ENCODE data around the gene SELENBP1. TPM values are rescaled to one million over a fixed set of nuclear protein-coding genes. Genes with fewer than 3 reads are reported as not detected.

The SELENBP1 gene
- total and polyA plus RNA-seq, 3 donors from 2014 or later = 13.0 to 31.8 (median 15.1) TPM

DNA sequence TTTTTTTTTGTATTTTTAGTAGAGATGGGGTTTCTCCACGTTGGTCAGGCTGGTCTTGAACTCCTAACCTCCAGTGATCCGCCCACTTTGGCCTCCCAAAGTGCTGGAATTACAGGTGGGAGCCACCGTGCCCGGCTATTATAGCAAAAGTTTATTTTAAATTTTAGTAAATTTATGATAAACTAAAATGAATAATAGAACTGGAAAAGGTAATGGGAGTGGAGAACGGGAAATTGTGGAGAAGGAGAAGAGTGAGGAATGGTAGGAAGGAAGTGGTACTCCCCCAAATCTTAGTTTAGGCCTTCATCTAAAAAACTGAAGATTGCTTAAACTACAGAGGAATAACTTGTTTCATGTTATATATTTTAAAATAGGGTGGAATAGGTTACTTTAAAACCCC lies 37.7 kb downstream of the SELENBP1 start:
- Histone ChIP-seq H3K27me3 (no peaks in the 10 kb centered on the region), H3K9me3 (no peaks in the 10 kb centered on the region), H3K36me3 (ENCODE audit: low read depth, missing control alignments) (no peaks in the 10 kb centered on the region), H3K4me3 (no peak overlapping the region), H3K4me1 (no peaks in the 10 kb centered on the region), H3K27ac (no peak overlapping the region)
- TF ChIP-seq POLR2A (IDR thresholded peaks at IDR 0.05) = no peak
- TF ChIP-seq, protein P1, sequence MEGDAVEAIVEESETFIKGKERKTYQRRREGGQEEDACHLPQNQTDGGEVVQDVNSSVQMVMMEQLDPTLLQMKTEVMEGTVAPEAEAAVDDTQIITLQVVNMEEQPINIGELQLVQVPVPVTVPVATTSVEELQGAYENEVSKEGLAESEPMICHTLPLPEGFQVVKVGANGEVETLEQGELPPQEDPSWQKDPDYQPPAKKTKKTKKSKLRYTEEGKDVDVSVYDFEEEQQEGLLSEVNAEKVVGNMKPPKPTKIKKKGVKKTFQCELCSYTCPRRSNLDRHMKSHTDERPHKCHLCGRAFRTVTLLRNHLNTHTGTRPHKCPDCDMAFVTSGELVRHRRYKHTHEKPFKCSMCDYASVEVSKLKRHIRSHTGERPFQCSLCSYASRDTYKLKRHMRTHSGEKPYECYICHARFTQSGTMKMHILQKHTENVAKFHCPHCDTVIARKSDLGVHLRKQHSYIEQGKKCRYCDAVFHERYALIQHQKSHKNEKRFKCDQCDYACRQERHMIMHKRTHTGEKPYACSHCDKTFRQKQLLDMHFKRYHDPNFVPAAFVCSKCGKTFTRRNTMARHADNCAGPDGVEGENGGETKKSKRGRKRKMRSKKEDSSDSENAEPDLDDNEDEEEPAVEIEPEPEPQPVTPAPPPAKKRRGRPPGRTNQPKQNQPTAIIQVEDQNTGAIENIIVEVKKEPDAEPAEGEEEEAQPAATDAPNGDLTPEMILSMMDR (IDR thresholded peaks at IDR 0.05) = no peak
- intact Hi-C loops (cut with DNase I; ENCODE audit: low total_unique reads) = no loop called here
- WGBS, 2 donors = 87 to 90% methylated on average over 5 of the region's 5 CpGs
- no peak for DNase-seq

DNA sequence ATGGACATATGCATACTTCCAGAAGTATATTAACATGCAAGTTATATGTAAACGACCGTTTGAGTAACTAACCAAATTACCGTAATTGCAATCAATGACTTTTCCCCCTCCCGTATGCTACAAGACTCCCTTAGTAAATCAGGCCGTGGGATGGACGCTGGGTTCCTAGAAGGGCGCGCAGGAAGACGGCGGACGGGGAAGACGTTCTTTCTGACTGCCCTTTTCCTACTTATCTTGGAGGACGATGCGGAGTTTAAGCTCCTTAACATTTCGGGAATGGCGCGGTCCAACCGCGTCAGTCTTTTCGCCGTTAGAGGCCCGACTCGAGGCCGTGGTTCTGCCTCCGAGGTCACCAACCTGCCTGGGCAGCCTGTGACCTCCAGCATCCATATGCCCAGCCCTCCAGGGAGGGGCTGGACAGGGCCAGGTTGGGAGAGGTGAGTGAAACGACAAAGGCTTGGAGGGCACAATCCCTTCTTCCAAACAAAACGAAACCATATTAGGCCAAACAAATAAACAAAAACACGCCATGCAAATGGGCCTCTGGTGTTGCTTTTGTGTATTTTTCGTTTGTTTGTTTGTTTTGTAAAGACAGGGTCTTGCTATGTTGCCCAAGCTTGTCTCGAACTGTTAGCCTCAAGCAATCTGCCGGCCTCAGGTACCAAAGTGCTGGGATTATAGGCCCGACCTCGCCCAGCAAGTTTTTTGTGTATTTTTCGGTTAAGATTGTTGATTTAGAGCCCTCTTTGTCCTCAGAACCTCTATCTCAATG lies 44.4 kb downstream of the SELENBP1 start:
- 13 to 14% methylated on average over 34 of the region's 34 CpGs for WGBS, 2 donors
- no peak for TF ChIP-seq POLR2A (IDR thresholded peaks at IDR 0.05)
- TF ChIP-seq, protein P1 (IDR thresholded peaks at IDR 0.05) = no peak
- no peaks in the 10 kb centered on the region for H3K9me3 ChIP-seq
- intact Hi-C loops (cut with DNase I; ENCODE audit: low total_unique reads) = no loop called here
- no peak for DNase-seq
- peak overlapping the region; percentile 83 to 95 for H3K27ac ChIP-seq
- H3K4me1 ChIP-seq = peaks cover 18% of the 10 kb centered on the region
- H3K36me3 ChIP-seq (ENCODE audit: low read depth, missing control alignments) = no peaks in the 10 kb centered on the region
- peak overlapping the region; percentile 80 to 94 for H3K4me3 ChIP-seq
- no peaks in the 10 kb centered on the region for H3K27me3 ChIP-seq

DNA sequence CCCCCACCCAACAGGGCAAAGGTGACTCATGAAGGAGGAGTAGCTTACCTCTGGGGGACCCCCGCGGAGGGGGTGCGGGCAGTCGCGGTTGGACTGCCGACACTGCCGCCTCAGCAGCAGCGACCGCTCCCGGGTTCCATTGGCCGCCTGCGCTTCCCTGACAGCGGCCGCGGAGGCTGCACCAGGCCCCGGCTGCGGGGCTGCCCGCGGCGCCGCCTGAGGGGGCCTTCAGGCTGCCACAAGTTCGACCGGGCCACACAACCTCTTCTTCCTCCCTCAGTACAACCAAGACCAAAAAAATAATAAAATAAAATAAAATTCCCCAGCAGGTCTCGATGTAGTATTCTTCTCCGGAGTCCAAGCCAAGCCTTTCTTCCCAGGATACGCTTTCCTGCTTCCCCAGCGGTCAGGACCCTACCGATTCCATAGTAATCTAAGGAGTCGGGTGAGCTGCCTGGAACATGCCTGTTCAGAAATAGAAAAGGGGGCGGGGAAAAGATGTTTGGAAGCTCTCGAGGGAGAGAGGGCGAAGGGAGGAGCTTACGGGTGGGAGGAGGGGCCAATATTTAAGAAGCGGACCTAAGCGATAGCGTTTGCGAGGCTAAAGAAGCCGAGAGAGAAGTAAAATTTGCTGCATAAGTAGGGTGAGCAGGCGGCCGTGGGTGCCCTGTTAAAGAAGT lies 45.1 kb downstream of the SELENBP1 start, which contains the start of gene PI4KB:
TSS of gene PI4KB (minus strand) at position 194 of the 680 bp plus-strand sequence. CDS start 10,935 bp downstream, outside the sequence.
- peak within 1 kb of the TSS; percentile 80 to 94 for H3K4me3 ChIP-seq
- DNase-seq = peak; percentile 97
- H3K27me3 ChIP-seq = no peaks in the 10 kb centered on the region
- 1% methylated on average over 33 to 40 of the region's 40 CpGs for WGBS, 2 donors
- no peak for TF ChIP-seq POLR2A (IDR thresholded peaks at IDR 0.05)
- TF ChIP-seq, protein P1 (IDR thresholded peaks at IDR 0.05) = no peak
- no peaks in the 10 kb centered on the region for H3K36me3 ChIP-seq (ENCODE audit: low read depth, missing control alignments)
- intact Hi-C loops (cut with DNase I; ENCODE audit: low total_unique reads) = no loop called here
- H3K4me1 ChIP-seq = peaks cover 18% of the 10 kb centered on the region
- H3K9me3 ChIP-seq = no peaks in the 10 kb centered on the region
- H3K27ac ChIP-seq = peak within 1 kb of the TSS; percentile 83 to 95

DNA sequence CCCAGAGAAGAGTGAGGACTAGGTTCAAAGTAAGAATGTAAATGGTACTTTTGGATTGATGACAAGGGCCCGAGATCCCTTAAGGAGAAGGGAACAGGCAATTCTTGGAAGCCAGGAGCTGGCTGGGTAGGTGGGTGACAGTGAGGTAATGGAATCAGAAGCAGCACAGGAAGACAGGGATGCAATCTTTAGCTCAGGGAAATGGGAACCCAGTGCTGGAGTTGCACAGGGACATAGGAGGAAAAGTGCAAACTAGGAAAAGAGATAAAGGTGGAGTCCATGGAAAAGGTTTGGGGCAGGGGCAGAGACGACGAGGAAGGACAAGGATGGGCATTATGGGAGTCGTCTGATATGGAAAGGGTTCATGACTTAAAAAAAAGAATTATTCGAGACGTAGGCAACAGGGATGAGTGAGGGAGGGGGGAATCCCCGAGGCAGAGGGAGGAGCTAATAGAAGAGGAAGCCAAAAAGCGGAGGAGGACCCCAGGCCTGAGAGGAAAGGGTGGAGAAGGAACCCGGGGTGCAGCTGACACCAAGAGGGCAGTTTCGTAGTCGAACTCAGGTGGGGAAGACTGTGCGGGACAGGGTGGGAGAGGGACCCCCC lies 45.8 kb downstream of the SELENBP1 start:
- peak overlapping the region; percentile 80 to 94 for H3K4me3 ChIP-seq

More for the DNA sequence above, 45.8 kb downstream of the SELENBP1 start:
- Histone ChIP-seq H3K9me3 (no peaks in the 10 kb centered on the region), H3K27me3 (no peaks in the 10 kb centered on the region), H3K36me3 (ENCODE audit: low read depth, missing control alignments) (no peaks in the 10 kb centered on the region), H3K4me1 (peaks cover 18% of the 10 kb centered on the region), H3K27ac (peak overlapping the region; percentile 83 to 95)
- DNase-seq = peak; percentile 61
- TF ChIP-seq POLR2A (IDR thresholded peaks at IDR 0.05) = no peak
- TF ChIP-seq, protein P1 (IDR thresholded peaks at IDR 0.05) = no peak
- intact Hi-C loops (cut with DNase I; ENCODE audit: low total_unique reads) = no loop called here
- WGBS, 2 donors = 0 to 1% methylated on average over 12 of the region's 12 CpGs

Measured in testis (tissue), 3 donors.